Fibroblast of skin of abdomen (primary cell): ENCODE results near the gene PARP8.
"Not testable (repeated sequence)": the region's sequence is repeated elsewhere in the genome, so short reads cannot be mapped to it uniquely, and the experiment has no call there.

Source experiments
- DNase-seq: peaks from one replicate; pipeline ENCODE4 v3.0.0-alpha.2; 2013

PARP8 gene

DNA sequence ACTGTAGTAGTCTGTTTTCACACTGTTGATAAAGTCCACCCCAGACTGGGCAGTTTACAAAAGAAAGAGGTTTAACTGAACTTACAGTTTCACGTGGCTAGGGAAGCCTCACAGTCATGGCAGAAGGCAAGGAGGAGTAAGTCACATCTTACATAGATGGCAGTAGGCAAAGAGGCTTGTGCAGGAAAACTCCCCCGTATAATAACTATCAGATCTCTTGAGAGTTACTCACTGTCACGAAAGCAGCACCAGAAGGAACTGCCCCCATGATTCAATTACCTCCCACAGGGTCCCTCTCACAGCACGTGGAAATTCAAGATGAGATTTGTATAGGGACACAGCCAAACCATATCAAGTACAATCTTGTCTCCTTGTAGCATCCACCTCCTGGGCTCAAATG, 21.1 kb downstream of the PARP8 start:
- no peak for DNase-seq

DNA sequence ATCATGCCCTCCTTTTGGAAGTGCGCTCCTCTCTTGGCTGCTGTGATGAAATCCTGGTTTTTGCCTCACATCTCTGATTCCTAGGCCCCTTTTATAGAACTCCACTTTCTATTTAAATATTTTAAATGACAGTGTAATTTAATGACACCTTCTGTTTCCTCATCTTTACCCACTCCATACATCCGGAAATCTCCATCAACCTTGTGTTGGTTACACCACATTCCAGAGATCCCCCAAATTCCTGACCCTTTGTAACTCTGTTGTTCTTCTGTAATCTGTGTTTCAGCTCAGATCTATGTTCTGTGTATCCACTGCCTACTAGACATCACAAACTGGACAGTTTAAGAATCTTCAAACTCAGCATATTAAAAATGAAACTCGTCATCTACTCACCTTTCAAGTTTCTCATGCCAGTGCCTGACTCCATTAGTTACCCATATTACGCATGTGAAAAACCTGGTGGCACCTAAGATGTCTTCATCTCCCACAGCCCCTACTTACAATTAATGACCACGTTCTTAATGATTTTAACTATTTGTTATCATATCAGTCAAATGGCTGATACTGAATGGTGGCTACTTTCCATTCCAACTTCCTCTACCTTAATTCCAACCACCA, 25.1 kb downstream of the PARP8 start:
- no peak for DNase-seq

DNA sequence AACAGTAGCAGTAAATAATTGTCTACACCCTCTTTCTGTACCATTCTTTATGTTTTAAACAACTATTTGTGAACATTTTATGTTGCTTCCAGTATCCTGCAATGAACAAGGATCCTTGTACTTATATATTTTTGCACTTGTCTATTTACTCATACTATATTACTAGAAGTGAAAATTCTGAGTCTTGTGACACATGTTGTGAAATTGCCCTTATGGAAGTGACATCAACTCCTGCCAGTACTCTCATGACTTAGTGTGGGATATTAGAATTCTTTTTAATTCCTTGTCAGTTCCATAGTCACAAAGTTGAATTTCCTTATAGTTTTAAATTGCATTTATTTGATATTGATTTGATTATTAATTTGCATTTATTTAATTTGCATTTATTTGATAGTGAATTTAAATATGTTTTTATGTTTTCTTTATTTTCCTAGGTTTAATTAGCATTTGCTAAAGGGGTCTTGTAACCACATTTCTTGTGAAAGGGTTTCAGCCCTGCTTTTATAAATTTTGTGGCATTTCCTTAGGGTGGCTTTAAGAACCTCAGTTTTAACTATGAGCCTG, 27.7 kb downstream of the PARP8 start:
- DNase-seq = no peak

DNA sequence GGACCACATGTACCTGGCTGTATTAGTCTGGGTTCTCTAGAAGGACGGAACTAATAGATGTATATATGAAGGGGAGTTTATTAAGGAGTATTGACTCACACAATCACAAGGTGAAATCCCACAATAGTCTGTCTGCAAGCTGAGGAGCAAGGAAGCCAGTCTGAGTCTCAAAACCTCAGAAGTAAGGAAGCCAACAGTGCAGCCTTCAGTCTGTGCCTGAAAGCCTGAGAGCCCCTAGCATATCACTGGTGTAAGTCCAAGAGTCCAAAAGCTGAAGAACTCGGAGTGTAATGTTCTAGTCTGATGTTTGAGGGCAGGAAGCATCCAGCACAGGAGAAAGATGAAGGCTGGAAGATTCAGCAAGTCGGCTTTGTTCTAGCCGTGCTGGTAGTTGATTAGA, 28.2 kb downstream of the PARP8 start:
- DNase-seq = not testable (repeated sequence)

DNA sequence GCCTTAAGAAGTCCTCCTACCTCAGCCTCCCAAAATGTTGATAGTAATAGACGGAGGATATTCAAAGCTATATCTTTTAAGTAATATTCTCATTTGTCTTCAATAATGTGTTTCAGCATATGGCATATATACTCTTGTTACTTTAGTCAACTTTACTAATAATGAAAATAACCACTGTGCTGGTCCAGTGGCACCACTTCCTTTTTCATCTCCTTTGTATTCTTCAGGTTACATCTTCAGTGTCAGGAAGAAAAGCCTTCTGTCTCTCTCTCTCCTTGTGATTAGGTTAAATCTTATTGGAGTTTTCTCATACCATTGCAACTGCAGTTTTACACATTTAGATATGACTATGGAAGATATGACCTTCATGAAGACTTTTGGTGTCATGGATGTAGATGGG, 31.3 kb downstream of the PARP8 start:
- DNase-seq = no peak

DNA sequence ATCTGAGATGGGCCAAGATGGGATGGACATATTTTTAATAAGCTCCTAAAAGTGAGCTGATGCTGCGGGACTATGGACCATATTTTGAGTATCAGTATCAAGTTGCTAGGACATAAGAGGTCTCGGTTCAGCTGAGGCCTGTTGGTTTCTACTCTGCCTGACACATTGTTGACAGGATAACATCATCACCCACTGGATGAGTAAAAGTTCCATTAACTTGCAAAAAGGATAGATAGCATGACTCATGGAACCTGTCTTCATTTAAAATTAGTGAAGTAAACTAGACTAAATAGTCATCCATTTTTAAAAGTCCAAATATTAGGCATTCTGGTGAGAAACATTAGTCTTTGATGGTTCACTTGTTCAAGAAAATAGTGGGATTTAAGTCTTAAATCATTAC, 33.3 kb downstream of the PARP8 start:
- DNase-seq = peak; percentile 12

DNA sequence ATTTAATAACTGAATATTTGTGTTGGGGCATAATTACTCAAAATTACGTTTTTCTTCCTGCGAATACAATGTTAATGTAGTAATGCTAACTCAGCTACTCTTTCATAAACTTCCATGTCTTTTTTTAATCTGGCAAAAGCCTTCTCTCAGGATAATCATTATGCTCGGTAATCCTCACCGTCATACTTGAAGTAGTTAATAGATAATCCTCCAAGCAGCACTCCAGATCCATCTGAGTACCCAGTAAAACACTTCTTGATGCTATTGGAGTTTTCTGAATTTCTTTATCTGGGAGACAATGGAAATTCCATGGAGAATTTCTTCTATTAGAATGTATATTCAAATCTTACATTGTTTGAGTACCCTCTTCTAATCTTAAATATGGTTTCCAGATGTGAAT, 34.3 kb downstream of the PARP8 start:
- DNase-seq = no peak

DNA sequence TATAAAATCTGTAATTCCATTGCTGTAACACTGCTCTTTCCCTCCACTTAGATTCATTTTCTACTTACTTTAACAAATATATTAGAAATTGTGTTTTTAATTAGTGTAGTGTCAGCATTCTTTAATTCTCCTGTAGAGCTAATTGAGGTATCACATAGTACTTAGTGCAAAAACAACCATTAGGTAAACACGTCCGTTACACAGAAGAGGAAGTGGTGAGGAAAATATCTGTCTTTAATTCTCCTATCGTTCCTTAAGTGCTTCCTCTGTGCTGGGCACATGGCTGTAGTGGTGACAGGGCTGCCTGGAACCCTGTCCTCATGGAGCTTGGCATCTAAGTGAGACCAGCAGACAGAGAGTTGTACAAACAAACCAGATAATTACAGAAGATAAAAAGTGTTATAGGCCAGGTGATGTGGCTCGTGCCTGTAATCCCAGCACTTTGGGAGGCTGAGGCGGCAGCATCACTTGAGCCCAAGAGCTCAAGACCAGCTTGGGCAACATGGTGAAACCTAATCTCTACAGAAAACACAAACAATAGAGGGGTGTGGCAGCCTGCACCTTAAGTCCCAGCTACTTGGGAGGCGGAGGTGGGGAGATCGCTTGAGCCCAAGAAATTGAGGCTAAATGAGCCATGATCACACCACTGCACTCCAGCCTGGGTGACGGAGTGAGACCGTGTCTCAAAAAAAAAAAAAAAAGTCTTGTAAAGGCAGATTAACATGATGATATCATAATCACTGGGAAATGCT, 36.4 kb downstream of the PARP8 start:
- no peak for DNase-seq

DNA sequence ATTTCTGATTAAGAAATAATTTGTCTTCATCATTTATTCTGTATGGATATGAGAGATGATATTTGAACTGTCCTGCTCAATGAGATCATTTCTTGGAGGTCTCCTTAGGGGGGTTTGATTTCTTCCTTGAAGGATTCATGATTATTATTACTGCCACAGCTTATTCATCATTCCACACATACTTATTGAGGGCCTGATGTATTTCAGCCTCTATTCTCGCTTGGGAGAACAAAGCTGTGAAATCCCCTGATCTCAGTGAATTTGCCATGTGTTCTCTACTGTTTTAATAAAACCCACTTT, 36.9 kb downstream of the PARP8 start:
- no peak for DNase-seq

DNA sequence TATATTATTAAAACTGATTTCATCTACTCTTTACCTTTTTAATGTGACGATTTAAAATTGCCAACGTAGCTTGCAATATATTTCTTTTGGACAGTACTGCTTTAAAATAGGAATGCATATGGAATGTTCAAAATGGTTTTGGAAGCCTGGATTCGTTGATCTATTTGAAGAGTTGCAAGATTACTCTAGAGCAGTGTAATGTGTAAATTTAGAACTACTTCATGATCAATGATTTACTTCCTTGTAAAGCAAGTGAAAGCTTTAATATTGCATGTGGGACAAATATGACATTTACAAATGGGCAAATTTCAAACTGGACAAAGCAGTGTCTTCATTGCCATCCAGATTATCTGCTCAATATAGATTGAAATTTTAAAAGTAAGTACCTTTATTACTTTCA, 38.3 kb downstream of the PARP8 start:
- no peak for DNase-seq

DNA sequence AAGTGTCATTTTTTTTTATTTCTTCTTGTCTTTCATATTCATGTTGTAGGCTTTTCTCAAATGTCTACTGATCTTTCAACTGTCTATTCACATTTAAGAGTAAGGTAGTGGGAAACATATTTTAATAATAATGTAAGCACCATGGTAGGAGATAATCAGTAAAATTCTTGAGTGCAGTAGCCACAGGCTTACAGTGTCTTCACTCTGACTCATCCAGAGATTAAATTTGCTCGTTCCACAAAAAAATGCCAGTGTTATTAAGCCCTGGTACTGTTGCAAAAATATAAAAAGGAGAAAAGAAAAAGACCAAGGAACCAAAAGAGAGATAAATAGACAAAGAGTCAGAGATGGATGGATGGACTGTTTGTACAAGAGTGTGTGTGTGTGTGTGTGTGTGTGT, 43.0 kb downstream of the PARP8 start:
- peak; percentile 52 for DNase-seq

DNA sequence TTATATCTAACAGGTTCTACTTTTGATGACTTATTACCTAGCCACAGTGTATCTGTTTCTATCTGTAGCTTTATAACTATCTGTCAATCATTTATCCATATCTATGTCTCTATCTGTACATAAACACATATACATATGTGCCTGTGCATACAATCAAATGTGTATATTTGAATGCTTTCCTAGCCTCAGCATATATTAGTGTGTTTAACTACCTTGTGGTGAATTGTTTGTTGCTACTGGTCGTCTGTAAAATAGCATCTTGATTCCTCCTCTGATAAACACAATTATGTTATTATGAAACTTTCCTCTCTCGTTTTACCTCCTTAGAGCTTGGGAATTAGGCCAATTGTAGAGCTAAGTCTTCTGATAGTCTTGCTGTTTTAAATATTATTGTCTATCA, 44.4 kb downstream of the PARP8 start:
- DNase-seq = no peak

DNA sequence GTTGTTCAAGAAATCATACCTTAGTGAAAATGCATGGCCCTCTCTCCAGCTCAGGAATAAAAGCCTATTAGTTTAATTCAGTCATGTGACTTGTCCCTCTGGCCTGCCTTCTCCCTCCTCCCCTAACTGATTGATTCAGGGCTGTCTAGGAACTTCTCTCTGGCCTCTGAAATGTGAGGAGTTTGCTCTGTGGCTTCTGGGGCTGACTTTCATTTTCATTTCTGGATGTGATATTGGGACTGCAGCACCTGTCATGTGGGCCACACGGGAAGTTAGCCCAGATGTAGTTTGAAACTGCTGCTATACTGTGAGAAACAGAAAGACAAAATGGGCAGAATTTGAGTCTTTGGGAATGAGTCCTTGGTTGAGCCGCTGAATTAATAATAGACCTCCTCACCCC, 44.8 kb downstream of the PARP8 start:
- peak; percentile 6 for DNase-seq

DNA sequence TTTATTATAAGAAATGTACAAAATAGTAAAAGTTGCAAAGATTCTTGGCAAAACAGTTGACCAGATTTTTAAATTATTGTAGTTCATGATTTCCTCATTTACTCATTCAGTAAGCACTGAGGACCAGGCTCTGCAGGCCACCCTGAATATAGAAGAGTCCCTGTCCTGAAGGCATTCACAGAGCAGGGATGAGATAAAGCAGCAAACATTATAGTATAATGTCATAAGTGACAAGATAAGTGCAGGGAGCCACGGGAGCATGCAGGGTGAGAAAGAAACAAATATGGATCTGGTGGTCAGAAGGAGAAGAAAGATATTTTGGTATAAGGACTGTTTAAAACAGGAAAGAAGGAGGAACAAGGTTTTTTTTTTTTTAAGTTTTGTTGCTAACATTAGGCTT, 46.0 kb downstream of the PARP8 start:
- no peak for DNase-seq

DNA sequence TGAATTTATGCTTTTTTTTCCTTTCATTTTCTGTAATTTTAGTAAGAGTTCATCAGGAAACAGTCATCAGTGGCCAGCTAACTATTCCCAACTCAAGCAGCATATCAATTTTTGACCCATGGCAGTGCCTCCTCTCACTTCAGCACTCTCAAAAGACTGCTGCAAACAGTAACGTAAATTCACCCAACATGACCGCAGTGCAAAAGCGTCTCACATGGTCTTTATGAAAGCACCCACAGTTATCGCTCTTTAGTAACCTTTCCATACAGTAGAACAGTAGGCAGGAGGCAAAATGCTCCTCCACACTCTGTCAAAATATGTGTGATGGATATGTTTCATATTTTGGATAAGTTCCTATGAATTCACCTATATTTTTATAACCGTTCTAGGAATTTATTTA, 48.6 kb downstream of the PARP8 start:
- DNase-seq = no peak

DNA sequence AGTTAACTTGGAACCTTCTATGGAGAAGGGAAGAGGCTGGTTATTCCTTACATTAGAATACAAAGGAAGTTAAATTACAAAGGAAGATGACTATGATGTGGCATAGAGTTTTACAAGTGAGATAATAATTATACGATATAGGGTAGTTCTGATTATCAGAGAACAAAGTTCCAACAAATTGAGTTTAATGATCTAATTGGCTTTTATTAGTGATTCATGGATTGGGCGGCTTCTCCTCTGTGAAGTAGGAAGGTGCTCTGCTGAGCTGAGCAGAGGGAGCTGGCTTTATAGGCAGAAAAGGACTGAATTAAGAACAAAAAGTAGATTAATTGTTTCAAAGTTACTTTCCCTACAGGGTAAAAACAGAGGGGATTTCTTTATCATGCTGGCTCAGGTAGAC, 49.7 kb downstream of the PARP8 start:
- no peak for DNase-seq

DNA sequence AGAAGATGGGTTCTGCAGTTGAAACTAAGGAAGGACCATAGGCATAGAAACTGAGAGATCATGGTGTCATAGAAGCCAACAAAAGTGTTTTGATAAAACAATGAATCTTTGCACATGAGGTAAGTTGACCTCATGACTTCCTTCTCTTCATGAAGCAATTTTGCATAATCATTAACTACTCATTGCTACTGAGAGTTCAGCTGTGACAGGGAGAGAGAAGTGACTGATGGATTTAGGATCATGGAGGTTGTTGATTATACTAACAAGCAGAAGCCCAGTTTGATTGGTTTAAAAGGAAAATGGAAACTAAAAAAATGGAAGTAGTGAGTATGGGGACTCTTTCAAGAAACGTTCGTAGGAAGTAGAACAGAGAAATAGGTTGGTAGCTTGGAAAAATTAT, 51.2 kb downstream of the PARP8 start:
- no peak for DNase-seq

DNA sequence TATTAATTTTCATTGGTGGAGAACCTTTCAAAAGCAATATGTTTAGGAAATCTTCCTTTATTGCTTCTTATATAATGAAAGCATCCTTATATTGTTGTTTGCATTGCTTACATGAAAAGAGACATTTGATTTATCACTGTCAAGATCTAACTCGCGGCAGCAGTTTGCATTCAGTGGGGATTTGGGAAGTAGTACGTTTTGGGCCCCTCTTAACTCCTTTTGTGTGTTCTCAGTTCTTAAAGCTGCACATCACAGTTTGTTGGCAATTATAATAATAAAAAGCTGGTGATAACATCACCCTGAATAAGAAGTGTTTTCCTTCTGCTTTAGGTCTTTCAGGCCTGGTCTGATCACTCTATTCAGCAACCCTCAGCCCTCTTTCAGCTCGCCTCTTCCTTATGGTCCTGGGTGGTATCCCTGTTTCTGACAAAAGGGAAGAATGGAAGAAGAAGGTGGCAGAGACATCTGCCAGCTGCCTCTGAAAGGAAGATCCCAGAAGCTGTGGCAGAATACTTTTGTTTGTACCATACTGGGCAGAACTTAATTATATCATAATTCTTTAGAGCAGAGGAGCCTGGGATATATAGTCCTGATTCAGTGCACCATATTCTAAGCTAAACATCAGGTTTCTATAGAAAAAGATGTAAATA, 53.7 kb downstream of the PARP8 start:
- no peak for DNase-seq

DNA sequence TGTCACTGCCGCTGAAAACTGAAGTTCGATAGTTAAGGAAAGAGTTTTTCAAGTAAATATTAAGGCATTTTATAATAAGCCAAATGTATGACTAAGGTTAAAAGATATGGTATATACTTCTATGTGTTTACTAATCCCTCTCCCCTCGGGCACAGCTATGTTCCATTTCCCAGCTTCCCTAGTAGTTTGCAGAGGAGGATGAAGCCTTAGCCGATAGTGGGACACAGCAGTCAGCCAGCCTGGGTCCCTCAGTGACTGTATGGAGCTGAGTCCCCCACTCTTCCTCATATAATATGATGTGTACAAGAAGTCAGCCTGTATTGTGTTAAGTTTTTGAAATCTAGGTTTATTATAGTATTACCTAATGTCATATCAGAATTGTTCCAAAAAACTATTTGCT, 55.8 kb downstream of the PARP8 start:
- no peak for DNase-seq

DNA sequence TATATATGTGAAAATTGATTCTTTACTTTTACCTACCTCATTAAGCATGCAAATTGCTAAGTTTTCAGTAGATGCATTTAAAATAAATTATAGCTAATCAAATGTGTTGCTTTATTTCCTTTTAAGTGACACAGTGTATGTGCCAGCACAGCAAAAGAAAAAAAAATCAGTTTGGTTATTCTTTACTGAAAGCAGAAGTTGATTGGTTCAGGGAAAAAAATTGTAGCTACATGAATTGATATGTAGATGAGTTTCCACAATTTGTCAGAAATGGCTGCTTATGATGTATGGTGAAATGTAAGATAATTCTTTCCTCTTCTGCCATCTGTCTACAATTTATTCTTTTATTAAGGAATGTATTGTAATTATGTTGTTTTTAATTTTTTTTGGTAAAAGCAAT, 57.8 kb downstream of the PARP8 start:
- DNase-seq = no peak

DNA sequence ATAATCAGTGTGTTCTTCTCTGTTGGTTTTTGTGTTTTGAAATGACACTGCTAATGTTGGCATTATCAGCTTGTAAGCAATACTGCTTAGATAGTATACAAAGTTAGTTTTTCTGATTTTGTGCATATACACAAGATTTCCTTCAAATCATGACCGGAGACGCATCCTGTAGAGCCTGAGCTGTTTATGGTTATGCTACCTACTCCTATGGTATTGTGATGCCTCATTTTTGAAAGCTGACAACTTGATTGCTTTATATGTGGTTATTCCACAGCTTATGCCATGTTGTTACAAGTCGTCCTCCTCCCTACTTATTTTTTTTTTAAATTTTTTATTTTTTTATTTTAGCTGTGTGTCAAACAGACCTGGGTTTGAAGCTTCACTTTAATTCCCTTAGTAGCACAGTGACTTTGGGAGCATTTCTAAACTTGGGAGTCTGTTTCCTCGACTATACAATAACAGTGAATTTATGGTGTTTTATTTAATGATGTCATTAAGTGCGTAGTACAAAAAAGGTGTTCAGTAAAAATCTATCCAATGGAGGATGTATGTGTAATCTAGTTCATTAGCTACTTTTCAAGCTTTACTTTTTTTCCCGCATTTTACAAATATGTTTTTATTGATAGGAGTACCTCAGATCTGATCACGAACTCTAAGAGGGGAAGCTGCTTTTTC, 59.5 kb downstream of the PARP8 start:
- DNase-seq = no peak

DNA sequence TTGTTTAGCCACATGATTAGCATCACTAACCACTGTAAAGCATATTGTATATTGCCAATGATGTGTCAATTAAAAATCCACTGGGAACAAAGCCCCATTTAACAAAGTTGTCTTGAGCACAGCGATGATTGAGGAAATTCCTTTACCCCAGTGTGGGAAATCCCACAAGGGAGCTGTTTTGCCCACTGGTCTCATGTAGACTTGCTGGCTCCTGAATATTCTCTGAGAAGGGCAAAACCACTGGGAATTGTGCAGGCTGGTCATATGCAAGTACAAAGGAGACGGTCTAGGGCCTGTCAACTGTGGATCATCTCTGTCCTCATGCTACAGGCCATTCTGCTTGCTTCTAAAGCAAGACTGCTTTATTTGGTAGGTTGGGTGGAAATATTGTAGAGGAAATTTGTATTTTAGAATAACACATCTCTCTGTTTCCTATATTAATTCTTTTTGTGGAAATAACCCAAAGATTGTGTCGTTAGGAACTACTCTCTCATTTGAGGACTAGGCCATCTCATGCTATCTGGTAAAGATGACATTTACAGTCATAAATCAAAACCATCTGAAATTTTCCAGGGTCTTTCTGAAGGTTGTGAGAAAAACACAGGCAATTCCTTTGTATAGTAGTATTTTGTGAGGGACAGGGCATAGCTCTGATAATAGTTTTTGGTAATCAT, 60.2 kb downstream of the PARP8 start:
- no peak for DNase-seq

DNA sequence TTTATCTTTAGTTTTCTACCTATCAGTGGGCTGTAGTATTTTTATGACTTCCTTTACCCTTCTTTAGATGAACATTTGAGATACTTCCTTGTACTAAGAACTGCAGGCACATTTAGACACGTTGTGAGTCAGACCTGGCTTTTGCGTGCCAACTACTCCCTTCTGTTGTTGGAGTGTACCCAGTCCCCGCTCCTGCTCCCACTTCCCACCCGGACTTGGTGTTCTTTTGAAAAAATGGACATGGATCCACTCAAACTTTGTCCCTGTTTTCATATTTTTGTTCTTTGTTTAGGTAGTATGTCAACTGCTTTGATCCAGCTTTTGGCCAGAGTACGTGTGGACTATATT, 60.7 kb downstream of the PARP8 start:
- DNase-seq = no peak
